ENCODE measurements around the gene SOBP. TPM values are rescaled to one million over a fixed set of nuclear protein-coding genes. Genes with fewer than 3 reads are reported as not detected.
A peak's percentile ranks its signal among the peaks of the same experiment; 100 is the strongest.

SOBP gene
- total RNA-seq, 3 donors from 2014 or later = 5.6 to 8.2 (median 7.0) TPM

GRCh38 chr6:107560657-107561056, 70.7 kb downstream of the SOBP start:
- no peaks in the 10 kb centered on the region for H3K9me3 ChIP-seq
- H3K27me3 ChIP-seq = no peaks in the 10 kb centered on the region
- DNase-seq (ENCODE audit: low spot score in 2 of 2) = no peak
- peak overlapping the region; percentile 40 to 71 for H3K27ac ChIP-seq
- intact Hi-C loops (cut with DNase I; ENCODE audit: low total_unique reads) = loop anchor here (1.0 kb wide), 1 partner anchor 30 kb away; no protein-coding TSS in a partner anchor
- no peak for TF ChIP-seq POLR2A (IDR thresholded peaks at IDR 0.05)
- TF ChIP-seq POLR2AphosphoS5 (IDR thresholded peaks at IDR 0.05) = no peak
- TF ChIP-seq, protein P1, sequence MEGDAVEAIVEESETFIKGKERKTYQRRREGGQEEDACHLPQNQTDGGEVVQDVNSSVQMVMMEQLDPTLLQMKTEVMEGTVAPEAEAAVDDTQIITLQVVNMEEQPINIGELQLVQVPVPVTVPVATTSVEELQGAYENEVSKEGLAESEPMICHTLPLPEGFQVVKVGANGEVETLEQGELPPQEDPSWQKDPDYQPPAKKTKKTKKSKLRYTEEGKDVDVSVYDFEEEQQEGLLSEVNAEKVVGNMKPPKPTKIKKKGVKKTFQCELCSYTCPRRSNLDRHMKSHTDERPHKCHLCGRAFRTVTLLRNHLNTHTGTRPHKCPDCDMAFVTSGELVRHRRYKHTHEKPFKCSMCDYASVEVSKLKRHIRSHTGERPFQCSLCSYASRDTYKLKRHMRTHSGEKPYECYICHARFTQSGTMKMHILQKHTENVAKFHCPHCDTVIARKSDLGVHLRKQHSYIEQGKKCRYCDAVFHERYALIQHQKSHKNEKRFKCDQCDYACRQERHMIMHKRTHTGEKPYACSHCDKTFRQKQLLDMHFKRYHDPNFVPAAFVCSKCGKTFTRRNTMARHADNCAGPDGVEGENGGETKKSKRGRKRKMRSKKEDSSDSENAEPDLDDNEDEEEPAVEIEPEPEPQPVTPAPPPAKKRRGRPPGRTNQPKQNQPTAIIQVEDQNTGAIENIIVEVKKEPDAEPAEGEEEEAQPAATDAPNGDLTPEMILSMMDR (IDR thresholded peaks at IDR 0.05) = no peak
- peak overlapping the region in 1 of 3 donors; percentile 27 for H3K4me3 ChIP-seq
- no peaks in the 10 kb centered on the region for H3K4me1 ChIP-seq
- H3K36me3 ChIP-seq = no peaks in the 10 kb centered on the region

DNA sequence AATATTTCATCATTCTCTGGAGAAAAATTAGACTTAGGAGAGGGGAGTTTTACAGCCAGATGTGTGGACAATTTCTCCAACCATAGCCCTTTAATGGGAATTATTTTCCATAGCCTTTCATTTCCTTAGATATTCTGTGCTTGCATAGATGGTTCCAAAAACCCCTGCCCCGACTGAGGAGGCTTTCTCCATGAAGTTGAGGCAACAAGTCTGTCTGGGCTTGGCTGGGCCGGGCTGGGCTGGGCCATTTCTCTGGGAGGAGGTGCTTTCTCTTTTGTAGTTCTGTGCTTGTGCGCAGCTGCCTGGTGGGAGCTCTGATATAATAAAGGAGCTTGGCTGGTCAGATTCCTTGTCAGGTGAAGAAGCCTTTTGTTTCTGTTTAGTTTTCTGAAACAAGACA, 71.4 kb downstream of the SOBP start:
- Histone ChIP-seq H3K4me3 (peak overlapping the region in 1 of 3 donors; percentile 27), H3K27ac (peak overlapping the region in 1 of 2 donors; percentile 71), H3K9me3 (no peaks in the 10 kb centered on the region), H3K4me1 (no peaks in the 10 kb centered on the region), H3K27me3 (no peaks in the 10 kb centered on the region), H3K36me3 (no peaks in the 10 kb centered on the region)
- no peak for DNase-seq (ENCODE audit: low spot score in 2 of 2)
- no peak for TF ChIP-seq POLR2A (IDR thresholded peaks at IDR 0.05)
- TF ChIP-seq POLR2AphosphoS5 (IDR thresholded peaks at IDR 0.05) = no peak
- TF ChIP-seq, protein P1 (IDR thresholded peaks at IDR 0.05) = no peak
- intact Hi-C loops (cut with DNase I; ENCODE audit: low total_unique reads) = loop anchor here (1.0 kb wide), 1 partner anchor 29 kb away; no protein-coding TSS in a partner anchor

- Histone ChIP-seq H3K4me3 (no peak overlapping the region), H3K27me3 (no peaks in the 10 kb centered on the region), H3K9me3 (no peaks in the 10 kb centered on the region), H3K27ac (no peak overlapping the region), H3K4me1 (no peaks in the 10 kb centered on the region), H3K36me3 (no peaks in the 10 kb centered on the region)
- TF ChIP-seq POLR2A (IDR thresholded peaks at IDR 0.05) (no peak), POLR2AphosphoS5 (IDR thresholded peaks at IDR 0.05) (no peak)
- TF ChIP-seq, protein P1 (IDR thresholded peaks at IDR 0.05) = no peak
- no peak for DNase-seq (ENCODE audit: low spot score in 2 of 2)
- intact Hi-C loops (cut with DNase I; ENCODE audit: low total_unique reads) = no loop called here
Measured at GRCh38 chr6:107563694-107564588, 74.0 kb downstream of the SOBP start.

DNA sequence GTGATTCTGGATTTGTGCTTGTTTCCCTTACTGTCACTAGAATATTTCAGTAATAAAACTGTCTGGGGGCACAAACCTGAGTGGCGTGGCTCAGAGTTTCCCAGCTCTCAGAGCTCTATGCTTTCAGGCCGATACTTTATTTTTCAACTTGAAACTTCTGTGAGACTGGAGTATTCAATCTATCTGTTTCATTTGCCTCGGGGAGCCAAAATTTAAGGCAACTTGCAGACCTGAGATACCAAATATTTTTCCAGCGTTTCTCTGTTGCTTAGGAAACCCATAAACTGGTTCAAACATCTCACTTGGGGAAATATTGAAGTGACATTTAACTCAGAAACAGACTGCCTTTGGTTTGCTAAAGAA, 74.7 kb downstream of the SOBP start:
- intact Hi-C loops (cut with DNase I; ENCODE audit: low total_unique reads) = no loop called here
- H3K27ac ChIP-seq = no peak overlapping the region
- no peaks in the 10 kb centered on the region for H3K9me3 ChIP-seq
- no peaks in the 10 kb centered on the region for H3K36me3 ChIP-seq
- DNase-seq (ENCODE audit: low spot score in 2 of 2) = no peak
- no peaks in the 10 kb centered on the region for H3K27me3 ChIP-seq
- TF ChIP-seq, protein P1 (IDR thresholded peaks at IDR 0.05) = no peak
- TF ChIP-seq POLR2A (IDR thresholded peaks at IDR 0.05) (no peak), POLR2AphosphoS5 (IDR thresholded peaks at IDR 0.05) (no peak)
- no peak overlapping the region for H3K4me3 ChIP-seq
- no peaks in the 10 kb centered on the region for H3K4me1 ChIP-seq

- DNase-seq (ENCODE audit: low spot score in 2 of 2) = no peak
- intact Hi-C loops (cut with DNase I; ENCODE audit: low total_unique reads) = no loop called here
- H3K4me1 ChIP-seq = no peaks in the 10 kb centered on the region
- TF ChIP-seq, protein P1 (IDR thresholded peaks at IDR 0.05) = no peak
- TF ChIP-seq POLR2AphosphoS5 (IDR thresholded peaks at IDR 0.05) (no peak), POLR2A (IDR thresholded peaks at IDR 0.05) (no peak)
- no peaks in the 10 kb centered on the region for H3K9me3 ChIP-seq
- H3K27me3 ChIP-seq = no peaks in the 10 kb centered on the region
- no peaks in the 10 kb centered on the region for H3K36me3 ChIP-seq
- H3K4me3 ChIP-seq = no peak overlapping the region
- no peak overlapping the region for H3K27ac ChIP-seq
Measured at GRCh38 chr6:107565165-107565723, 75.3 kb downstream of the SOBP start.

All from breast epithelium (tissue), 4 donors.